ENCODE results near the gene CUX1.
"Not testable (repeated sequence)": the region's sequence is repeated elsewhere in the genome, so short reads cannot be mapped to it uniquely, and the experiment has no call there.

- TF ChIP-seq CREB5 (CRISPR knock-in tag; IDR thresholded peaks at IDR 0.05; ENCODE audit: low read depth); RARB (CRISPR knock-in tag; IDR thresholded peaks at IDR 0.05); PATZ1 (CRISPR knock-in tag; IDR thresholded peaks at IDR 0.05; ENCODE audit: borderline replicate concordance); ZFP30 (CRISPR knock-in tag; IDR thresholded peaks at IDR 0.05); ISL1 (CRISPR knock-in tag; IDR thresholded peaks at IDR 0.05): not testable (repeated sequence)
These were observed 50.3 kb downstream of the CUX1 start for GRCh38 chr7:101867681-101868080.

All from SK-N-SH treated with all-trans-retinoic acid at 6 μM for 48 hours (cell line).